T-helper 2 cell treated with Interferon-gamma antibody and Interleukin-4, amounts not matched to agents 5 μg/mL and 100 μg/mL, for 36 hours (primary cell): ENCODE results near the gene RAB4A.

Source experiments
- DNase-seq: peaks from one replicate; pipeline ENCODE4 v3.0.0; 2021; ENCODE audit warnings: low spot score
- H3K27ac Mint-ChIP-seq: one replicate; pipeline ENCODE4 v1.8.0; 2021; ENCODE audit warnings: mild to moderate bottlenecking, mixed read lengths
- H3K27me3 Mint-ChIP-seq: one replicate; pipeline ENCODE4 v1.8.0; 2021; ENCODE audit warnings: low read depth, mixed read lengths
- H3K36me3 Mint-ChIP-seq: one replicate; pipeline ENCODE4 v1.8.0; 2021; ENCODE audit warnings: low read depth, mixed read lengths
- H3K4me1 Mint-ChIP-seq: one replicate; pipeline ENCODE4 v1.8.0; 2021; ENCODE audit warnings: low read depth, mixed read lengths
- H3K4me3 Mint-ChIP-seq: one replicate; pipeline ENCODE4 v1.8.0; 2022; ENCODE audit warnings: mild to moderate bottlenecking, moderate library complexity, mixed read lengths
- H3K9me3 Mint-ChIP-seq: one replicate; pipeline ENCODE4 v1.8.0; 2021; ENCODE audit warnings: mixed read lengths

RAB4A gene

DNA sequence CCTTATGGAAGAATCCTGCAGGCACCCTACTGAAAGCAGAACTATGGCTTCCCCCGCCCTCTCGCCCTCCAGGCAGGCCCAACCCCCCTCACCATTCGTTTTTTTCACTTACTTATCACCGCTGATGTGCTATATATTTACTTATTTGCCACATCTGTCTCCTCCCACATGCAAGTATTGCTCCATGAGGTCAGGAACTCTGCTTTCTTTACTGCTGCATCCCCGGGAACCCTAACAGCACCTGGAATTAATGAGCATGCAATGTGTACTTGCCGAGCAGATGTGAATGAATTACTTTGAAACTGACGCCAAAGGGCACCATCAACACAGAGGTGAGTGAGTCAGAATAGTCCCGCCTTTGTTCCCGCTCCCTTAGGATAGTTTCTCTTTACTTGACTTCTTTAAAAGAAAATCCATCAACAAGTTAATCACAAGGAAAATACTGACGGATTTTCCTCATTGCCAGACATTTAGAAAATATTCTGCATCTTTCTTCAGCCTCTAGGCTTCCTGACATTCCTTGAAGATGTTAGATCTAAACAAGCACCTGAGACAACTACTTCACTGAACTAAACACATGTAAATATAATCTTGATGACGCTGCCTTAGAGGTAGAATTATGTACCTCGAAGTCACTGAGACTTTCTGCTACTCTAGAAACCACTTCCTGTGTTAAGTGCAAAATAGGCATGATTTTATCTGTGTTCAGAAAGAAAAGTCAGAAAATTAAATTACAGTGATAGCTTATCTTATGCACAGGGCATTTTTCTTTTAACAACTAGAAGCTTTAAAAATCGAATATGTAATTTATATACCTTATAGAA lies 17.5 kb upstream of the RAB4A start:
- peaks cover 45% of the 10 kb centered on the region for H3K4me1 Mint-ChIP-seq
- H3K36me3 Mint-ChIP-seq = no peaks in the 10 kb centered on the region
- DNase-seq = peak; percentile 20
- no peaks in the 10 kb centered on the region for H3K9me3 Mint-ChIP-seq
- peak overlapping the region; percentile 95 for H3K27ac Mint-ChIP-seq
- peak overlapping the region; percentile 88 for H3K4me3 Mint-ChIP-seq
- peaks cover 8% of the 10 kb centered on the region for H3K27me3 Mint-ChIP-seq

DNA sequence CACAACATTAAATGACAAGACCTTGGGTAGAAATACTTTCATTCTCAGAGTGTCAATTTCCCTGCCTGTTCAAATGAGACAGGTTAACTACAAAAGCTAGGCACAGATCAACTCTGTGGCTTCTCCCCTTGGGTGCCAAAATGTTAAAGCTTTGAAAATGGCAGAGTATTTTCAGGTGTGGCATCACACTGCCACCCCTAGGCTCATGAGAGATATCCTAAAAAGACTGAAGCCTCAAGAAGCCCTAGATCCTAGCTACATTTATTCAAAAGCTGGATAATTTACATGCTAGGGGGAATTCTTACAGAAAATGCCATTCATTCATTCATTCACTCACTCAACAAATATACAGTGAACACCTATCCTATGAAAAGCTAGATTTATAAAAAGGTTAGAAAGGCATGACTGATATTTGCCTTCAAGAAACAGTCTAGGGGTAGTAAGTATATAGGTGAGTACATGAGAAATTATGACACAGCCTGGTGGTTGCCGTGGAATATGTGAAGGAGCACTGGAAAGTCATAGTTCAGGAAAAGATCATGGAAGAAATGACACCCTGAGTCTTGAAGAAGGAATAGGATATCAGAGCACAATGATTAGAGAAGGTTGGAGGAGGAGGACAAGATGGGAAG lies 15.9 kb upstream of the RAB4A start:
- H3K27me3 Mint-ChIP-seq = peaks cover 5% of the 10 kb centered on the region
- no peaks in the 10 kb centered on the region for H3K36me3 Mint-ChIP-seq
- H3K4me3 Mint-ChIP-seq = peak overlapping the region; percentile 54
- H3K9me3 Mint-ChIP-seq = no peaks in the 10 kb centered on the region
- no peak for DNase-seq
- peaks cover 43% of the 10 kb centered on the region for H3K4me1 Mint-ChIP-seq
- peak overlapping the region; percentile 75 for H3K27ac Mint-ChIP-seq

- Mint-ChIP-seq H3K4me3 (peak overlapping the region; percentile 6), H3K9me3 (no peaks in the 10 kb centered on the region), H3K4me1 (peaks cover 25% of the 10 kb centered on the region), H3K36me3 (no peaks in the 10 kb centered on the region), H3K27me3 (peaks cover 5% of the 10 kb centered on the region), H3K27ac (no peak overlapping the region)
- peak; percentile 40 for DNase-seq
Observed at GRCh38 chr1:229258031-229258756, 12.7 kb upstream of the RAB4A start.

GRCh38 chr1:229258757-229259060 lies 12.2 kb upstream of the RAB4A start:
- Mint-ChIP-seq H3K27ac (no peak overlapping the region), H3K36me3 (no peaks in the 10 kb centered on the region), H3K27me3 (peaks cover 5% of the 10 kb centered on the region), H3K9me3 (no peaks in the 10 kb centered on the region), H3K4me3 (peak overlapping the region; percentile 6), H3K4me1 (peaks cover 20% of the 10 kb centered on the region)
- DNase-seq = no peak

DNA sequence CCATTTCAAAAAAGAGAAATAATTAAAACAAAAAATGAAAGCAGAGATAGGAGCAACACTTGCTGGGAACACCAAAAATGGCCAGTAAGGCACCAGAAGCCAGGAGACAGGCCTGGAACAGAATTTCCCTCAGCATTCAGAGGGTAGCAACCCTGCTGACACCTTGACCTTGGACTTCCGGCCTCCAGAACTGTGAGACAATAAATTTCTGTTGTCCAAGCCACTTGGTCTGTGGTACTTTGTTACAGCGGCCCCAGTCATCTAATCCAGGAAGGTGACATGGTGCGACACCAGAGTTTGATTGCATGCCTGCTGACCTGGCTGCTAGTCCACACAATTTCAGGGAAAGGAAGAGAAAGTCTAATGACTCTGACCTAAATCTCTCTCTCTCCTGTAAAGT lies 10.6 kb upstream of the RAB4A start:
- peaks cover 13% of the 10 kb centered on the region for H3K4me1 Mint-ChIP-seq
- H3K27ac Mint-ChIP-seq = no peak overlapping the region
- H3K36me3 Mint-ChIP-seq = no peaks in the 10 kb centered on the region
- DNase-seq = no peak
- no peak overlapping the region for H3K4me3 Mint-ChIP-seq
- H3K27me3 Mint-ChIP-seq = peaks cover 5% of the 10 kb centered on the region
- H3K9me3 Mint-ChIP-seq = no peaks in the 10 kb centered on the region

DNA sequence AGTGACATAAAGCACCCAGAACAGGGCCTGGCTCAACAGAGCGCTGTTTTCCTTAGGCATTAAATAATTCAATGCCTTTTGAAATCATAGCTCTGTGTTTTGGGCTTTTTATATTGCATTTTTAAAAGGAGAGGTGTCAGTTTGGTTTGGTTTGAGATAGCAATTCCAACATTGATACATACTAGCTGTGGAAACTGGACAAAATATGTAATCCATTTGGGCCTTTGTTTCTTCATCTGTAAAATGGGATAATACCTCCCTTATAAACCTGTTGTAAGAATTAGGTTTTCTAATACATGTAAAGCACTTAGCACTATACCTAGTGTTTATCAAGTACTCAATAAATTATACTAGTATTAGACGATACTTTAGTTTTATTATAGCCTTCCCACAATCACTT lies 8.7 kb upstream of the RAB4A start:
- Mint-ChIP-seq H3K36me3 (peaks cover 3% of the 10 kb centered on the region), H3K4me3 (no peak overlapping the region), H3K4me1 (peaks cover 18% of the 10 kb centered on the region), H3K27ac (no peak overlapping the region), H3K27me3 (peaks cover 2% of the 10 kb centered on the region), H3K9me3 (peaks cover 4% of the 10 kb centered on the region)
- DNase-seq = no peak

DNA sequence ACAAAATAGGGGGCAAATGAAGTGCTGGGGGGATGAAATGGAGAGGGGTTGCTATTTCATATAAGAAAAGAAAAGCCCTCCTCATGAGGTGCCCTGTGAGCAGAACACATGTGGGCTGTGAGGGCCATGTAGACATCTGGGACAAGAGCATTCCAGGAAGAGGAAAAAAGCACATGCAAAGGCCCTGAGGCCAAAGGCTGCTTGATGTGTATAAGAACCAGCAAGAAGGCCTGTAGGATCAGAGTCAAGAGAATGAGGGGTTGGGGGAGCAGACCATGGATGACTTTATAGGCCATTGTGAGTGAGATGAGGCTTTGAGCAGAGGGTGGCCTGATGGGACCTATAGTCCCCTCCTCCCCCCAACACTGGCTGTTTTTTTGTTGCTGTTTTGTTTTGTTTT lies 7.7 kb upstream of the RAB4A start:
- Mint-ChIP-seq H3K27ac (no peak overlapping the region), H3K4me1 (peaks cover 13% of the 10 kb centered on the region), H3K9me3 (peaks cover 4% of the 10 kb centered on the region), H3K27me3 (no peaks in the 10 kb centered on the region), H3K4me3 (no peak overlapping the region), H3K36me3 (peaks cover 3% of the 10 kb centered on the region)
- DNase-seq = no peak

DNA sequence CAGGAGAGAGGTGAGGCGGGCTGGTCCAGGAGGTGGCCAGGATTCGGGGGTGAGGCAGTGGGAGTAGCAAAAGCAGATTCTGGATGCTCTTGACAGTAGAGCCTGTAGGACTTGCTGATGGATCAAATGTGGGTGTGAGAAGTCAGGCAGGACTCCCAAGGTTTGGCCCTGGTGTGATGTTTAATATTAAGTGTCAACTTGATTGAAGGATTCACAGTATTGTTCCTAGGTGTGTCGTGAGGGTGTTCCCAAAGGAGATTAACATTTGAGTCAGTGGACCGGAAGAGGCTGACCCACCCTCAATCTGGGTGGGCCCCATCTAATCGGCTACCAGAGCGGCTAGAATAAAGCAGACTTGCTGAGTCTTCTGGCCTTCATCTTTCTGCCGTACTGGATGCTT lies 6.8 kb upstream of the RAB4A start:
- Mint-ChIP-seq H3K27ac (no peak overlapping the region), H3K9me3 (peaks cover 4% of the 10 kb centered on the region), H3K4me3 (no peak overlapping the region), H3K36me3 (peaks cover 3% of the 10 kb centered on the region), H3K4me1 (peaks cover 7% of the 10 kb centered on the region), H3K27me3 (no peaks in the 10 kb centered on the region)
- DNase-seq = no peak

- peaks cover 7% of the 10 kb centered on the region for H3K4me1 Mint-ChIP-seq
- no peaks in the 10 kb centered on the region for H3K27me3 Mint-ChIP-seq
- peaks cover 3% of the 10 kb centered on the region for H3K36me3 Mint-ChIP-seq
- no peak overlapping the region for H3K4me3 Mint-ChIP-seq
- H3K9me3 Mint-ChIP-seq = peaks cover 4% of the 10 kb centered on the region
- H3K27ac Mint-ChIP-seq = no peak overlapping the region
- no peak for DNase-seq
Observed at GRCh38 chr1:229264487-229264886, 6.4 kb upstream of the RAB4A start.

GRCh38 chr1:229266274-229266673 lies 4.6 kb upstream of the RAB4A start:
- Mint-ChIP-seq H3K27ac (no peak overlapping the region), H3K36me3 (peaks cover 3% of the 10 kb centered on the region), H3K4me3 (no peak overlapping the region), H3K9me3 (peaks cover 4% of the 10 kb centered on the region), H3K27me3 (no peaks in the 10 kb centered on the region), H3K4me1 (peaks cover 7% of the 10 kb centered on the region)
- DNase-seq = no peak

- Mint-ChIP-seq H3K9me3 (peaks cover 4% of the 10 kb centered on the region), H3K27ac (no peak overlapping the region), H3K27me3 (no peaks in the 10 kb centered on the region), H3K4me1 (peaks cover 12% of the 10 kb centered on the region), H3K4me3 (no peak overlapping the region), H3K36me3 (peaks cover 5% of the 10 kb centered on the region)
- no peak for DNase-seq
Observed at GRCh38 chr1:229266832-229267500, 3.9 kb upstream of the RAB4A start.

DNA sequence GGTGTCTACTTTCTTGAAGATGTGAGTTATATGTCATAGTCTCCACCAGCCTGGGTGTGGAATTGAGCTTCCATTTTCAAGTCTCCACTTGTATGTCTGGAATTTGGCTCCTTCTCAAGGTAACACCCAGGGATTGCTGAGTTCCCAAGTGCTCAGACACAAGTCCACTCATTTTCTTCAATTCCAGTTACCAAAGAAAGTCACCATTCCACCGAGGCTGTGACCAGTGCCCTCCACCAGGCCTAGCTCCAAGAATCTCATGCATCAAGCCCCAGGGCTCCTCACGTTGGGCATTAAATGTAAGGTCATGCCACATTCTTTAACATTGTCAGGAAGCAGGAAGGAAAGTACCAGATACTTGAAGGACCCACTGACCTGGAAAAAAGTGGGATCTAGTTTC lies 2.4 kb upstream of the RAB4A start:
- H3K36me3 Mint-ChIP-seq = peaks cover 5% of the 10 kb centered on the region
- peaks cover 25% of the 10 kb centered on the region for H3K4me1 Mint-ChIP-seq
- peaks cover 4% of the 10 kb centered on the region for H3K9me3 Mint-ChIP-seq
- DNase-seq = no peak
- H3K4me3 Mint-ChIP-seq = no peak overlapping the region
- no peaks in the 10 kb centered on the region for H3K27me3 Mint-ChIP-seq
- no peak overlapping the region for H3K27ac Mint-ChIP-seq

GRCh38 chr1:229271448-229272159 lies 693 bp downstream of the RAB4A start:
- peaks cover 4% of the 10 kb centered on the region for H3K9me3 Mint-ChIP-seq
- peaks cover 16% of the 10 kb centered on the region for H3K36me3 Mint-ChIP-seq
- peak overlapping the region; percentile 83 for H3K27ac Mint-ChIP-seq
- H3K27me3 Mint-ChIP-seq = no peaks in the 10 kb centered on the region
- peak overlapping the region; percentile 87 for H3K4me3 Mint-ChIP-seq
- H3K4me1 Mint-ChIP-seq = peaks cover 30% of the 10 kb centered on the region
- DNase-seq = no peak
